Activated T-helper 17 cell treated with anti-CD3 and anti-CD28 coated beads, Interleukin-2, amount 50 U/mL, for 72 hours (primary cell): ENCODE data around the gene DIRAS1. TPM values are rescaled to one million over a fixed set of nuclear protein-coding genes. Genes with fewer than 3 reads are reported as not detected.
"Not testable (repeated sequence)": the region's sequence is repeated elsewhere in the genome, so short reads cannot be mapped to it uniquely, and the experiment has no call there.

Source experiments
- ATAC-seq: fragments of 150-1000 bp; cut with Tn5 transposase; replicated peaks from 2 replicates; pipeline ENCODE4 v1.10.0; 2021; ENCODE audit warnings: mild to moderate bottlenecking, moderate library complexity
- H3K27ac Mint-ChIP-seq: one replicate; pipeline ENCODE4 v1.8.0; 2022; ENCODE audit warnings: mixed read lengths
- H3K27me3 Mint-ChIP-seq: one replicate; pipeline ENCODE4 v1.8.0; 2022; ENCODE audit warnings: mixed read lengths
- H3K36me3 Mint-ChIP-seq: one replicate; pipeline ENCODE4 v1.8.0; 2022; ENCODE audit warnings: low read depth, mild to moderate bottlenecking, mixed read lengths
- H3K4me1 Mint-ChIP-seq: one replicate; pipeline ENCODE4 v1.8.0; 2022; ENCODE audit warnings: mixed read lengths
- H3K4me3 Mint-ChIP-seq: one replicate; pipeline ENCODE4 v1.8.0; 2022; ENCODE audit warnings: mild to moderate bottlenecking, mixed read lengths
- H3K9me3 Mint-ChIP-seq: one replicate; pipeline ENCODE4 v1.8.0; 2022; ENCODE audit warnings: mixed read lengths
- total RNA-seq, 2 donors: library from RNA; stranded (reverse); gene quantifications; one replicate each; pipeline ENCODE4 v1.2.3, GENCODE V29; 2022

The DIRAS1 gene
- total RNA-seq, 2 donors from 2014 or later: 0.61 TPM; not detected in 1

DNA sequence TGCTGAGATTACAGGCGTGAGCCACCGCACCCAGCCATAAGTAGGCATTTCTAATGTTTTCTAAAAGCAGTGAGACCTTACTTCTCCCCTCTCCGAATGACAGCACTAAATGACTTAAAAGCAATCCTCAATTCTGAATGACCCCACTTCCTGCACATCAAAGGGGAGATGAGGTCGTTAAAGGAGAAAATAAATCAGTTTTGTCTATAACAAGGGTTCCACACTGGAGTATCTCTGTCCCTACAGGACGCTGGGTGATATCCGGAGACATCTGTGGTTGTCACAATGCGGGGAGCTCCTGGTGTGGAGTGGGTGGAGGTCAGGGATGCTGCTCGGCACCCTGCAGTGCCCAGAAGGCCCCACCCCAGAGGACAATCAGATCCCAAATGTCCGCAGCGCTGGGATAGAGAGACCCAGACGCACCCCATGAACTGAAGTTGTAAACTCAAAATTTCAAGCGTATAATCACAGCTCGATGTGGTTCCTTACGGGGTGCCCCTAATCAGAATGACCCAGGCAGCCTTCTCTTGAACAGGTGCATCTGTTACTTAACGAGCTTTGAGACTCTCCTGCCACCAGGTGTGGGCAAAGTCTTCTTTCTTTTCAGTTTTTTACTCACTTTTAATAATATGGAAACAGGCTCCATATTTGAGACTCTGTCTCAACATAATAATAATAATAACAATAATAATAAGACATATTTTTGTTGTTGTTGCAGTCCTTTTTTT lies 21.6 kb downstream of the DIRAS1 start:
- H3K4me1 Mint-ChIP-seq: peaks cover 15% of the 10 kb centered on the region
- no peak for ATAC-seq

DNA sequence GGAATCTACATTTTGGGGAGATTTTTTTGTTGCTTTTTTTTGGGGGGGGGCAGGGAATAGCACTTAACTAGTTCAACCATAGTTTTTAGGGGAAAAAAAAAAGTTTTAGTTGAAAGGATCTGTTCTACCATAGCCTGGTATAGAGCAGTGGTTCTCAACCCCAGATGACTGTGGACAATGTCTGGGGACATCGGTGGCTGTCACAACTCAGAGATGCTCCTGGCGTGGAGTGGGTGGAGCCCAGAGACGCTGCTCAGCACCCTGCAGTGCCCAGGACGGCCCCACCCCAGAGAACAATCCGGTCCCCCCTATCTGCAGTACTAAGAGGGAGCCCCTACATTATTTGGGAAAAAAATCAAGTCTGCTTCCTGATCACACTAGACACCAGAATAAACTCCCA lies 27.0 kb downstream of the DIRAS1 start:
- Mint-ChIP-seq H3K4me3 (no peak overlapping the region), H3K9me3 (no peaks in the 10 kb centered on the region), H3K27me3 (no peaks in the 10 kb centered on the region), H3K4me1 (peaks cover 5% of the 10 kb centered on the region), H3K27ac (no peak overlapping the region), H3K36me3 (no peaks in the 10 kb centered on the region)
- ATAC-seq: no peak

More for the DNA sequence above, 21.6 kb downstream of the DIRAS1 start:
- H3K27ac Mint-ChIP-seq: no peak overlapping the region
- no peaks in the 10 kb centered on the region for H3K36me3 Mint-ChIP-seq
- H3K9me3 Mint-ChIP-seq: no peaks in the 10 kb centered on the region
- H3K4me3 Mint-ChIP-seq: no peak overlapping the region
- no peaks in the 10 kb centered on the region for H3K27me3 Mint-ChIP-seq

DNA sequence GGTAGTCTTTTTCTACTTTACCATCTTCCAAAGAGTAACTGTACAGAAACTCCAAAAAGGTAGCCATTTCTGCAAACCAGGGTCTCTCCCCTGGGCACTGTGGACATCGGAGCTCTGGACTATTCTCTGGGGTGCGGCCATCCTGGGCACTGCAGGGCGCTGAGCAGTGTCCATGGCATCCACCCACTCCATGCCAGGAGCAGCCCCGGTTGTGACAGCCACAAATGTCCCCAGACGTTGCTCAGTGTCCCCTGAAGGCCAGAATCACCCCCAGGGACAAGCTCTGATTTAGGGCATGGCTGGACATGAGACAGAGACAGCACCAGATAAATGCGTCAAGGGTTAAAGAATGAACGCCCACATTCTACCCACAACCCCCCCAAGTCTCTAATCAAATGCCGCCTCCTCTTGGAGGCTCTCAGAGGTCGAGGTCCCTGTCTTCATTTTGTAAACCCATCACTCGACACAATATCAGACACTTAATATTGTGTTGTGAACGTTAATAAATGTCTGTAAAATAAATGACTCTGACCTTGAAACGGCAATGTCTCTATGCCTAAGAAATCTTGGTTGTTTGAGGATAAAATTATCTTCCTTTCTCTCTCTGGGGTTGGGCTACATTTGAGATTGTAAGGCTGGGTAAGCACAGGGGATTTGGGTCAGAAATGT lies 27.5 kb downstream of the DIRAS1 start:
- no peaks in the 10 kb centered on the region for H3K27me3 Mint-ChIP-seq
- no peak overlapping the region for H3K4me3 Mint-ChIP-seq
- H3K4me1 Mint-ChIP-seq: peaks cover 2% of the 10 kb centered on the region
- H3K27ac Mint-ChIP-seq: no peak overlapping the region
- no peak for ATAC-seq
- H3K9me3 Mint-ChIP-seq: no peaks in the 10 kb centered on the region
- no peaks in the 10 kb centered on the region for H3K36me3 Mint-ChIP-seq

DNA sequence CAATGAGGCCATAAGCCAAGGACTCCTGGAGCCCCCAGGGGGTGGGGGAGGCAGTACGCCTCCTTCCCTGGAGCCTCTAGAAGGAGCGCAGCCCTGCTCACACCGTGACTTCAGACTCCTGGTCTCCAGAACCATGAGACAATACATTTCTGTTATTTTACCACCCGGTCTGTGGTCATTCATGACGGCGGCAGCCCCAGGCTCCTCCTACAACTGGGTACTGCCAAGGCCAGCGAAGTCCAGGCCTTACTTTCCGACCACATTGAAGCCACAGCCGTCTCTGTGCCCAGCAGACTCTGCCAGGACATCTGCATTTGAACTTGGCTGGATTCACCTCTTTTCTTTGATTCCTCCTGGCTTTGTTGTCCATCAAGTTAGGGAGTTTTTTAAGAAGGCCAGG lies 29.2 kb downstream of the DIRAS1 start:
- Mint-ChIP-seq H3K4me3 (no peak overlapping the region), H3K27me3 (no peaks in the 10 kb centered on the region), H3K4me1 (no peaks in the 10 kb centered on the region), H3K36me3 (no peaks in the 10 kb centered on the region), H3K27ac (no peak overlapping the region), H3K9me3 (no peaks in the 10 kb centered on the region)
- no peak for ATAC-seq

DNA sequence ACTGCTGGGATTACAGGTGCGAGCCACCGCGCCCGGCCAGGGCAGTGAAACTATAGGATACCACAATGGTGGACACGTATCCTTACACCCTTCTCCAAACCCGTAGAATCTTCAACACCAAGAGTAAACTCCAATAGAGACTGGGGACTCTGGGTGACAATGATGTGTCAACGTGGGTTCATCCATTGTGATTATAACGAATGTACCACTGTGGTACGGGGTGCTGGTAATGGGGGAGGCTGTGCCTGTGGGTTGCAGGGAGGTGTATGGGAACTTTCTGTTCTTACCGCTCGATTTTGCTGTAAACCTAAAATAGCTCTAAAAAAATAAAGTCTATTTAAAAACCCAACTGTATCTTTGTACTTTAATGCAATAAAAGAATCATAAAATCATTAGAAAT lies 30.3 kb downstream of the DIRAS1 start:
- H3K9me3 Mint-ChIP-seq: no peaks in the 10 kb centered on the region

DNA sequence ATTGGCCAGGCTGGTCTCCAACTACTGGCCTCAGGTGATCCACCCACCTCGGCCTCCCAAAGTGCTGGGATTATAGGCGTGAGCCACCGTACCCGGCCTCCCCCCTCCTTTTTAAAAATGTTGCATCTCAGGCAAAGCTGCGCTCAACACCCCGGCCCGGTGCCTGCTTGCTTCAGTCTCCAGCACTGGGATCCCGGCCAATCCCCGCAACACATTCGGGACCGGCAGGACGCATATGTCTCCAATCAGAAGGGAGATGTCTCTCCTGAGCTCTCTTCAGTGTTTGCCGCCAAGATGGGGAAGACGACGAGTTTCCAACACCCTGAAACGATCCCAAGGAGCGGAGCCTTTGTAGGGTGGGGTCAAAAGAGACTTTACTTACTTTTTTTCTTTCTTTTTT lies 34.8 kb downstream of the DIRAS1 start:
- H3K36me3 Mint-ChIP-seq: no peaks in the 10 kb centered on the region
- H3K4me3 Mint-ChIP-seq: no peak overlapping the region
- no peaks in the 10 kb centered on the region for H3K27me3 Mint-ChIP-seq
- no peak for ATAC-seq
- no peak overlapping the region for H3K27ac Mint-ChIP-seq
- H3K9me3 Mint-ChIP-seq: no peaks in the 10 kb centered on the region
- no peaks in the 10 kb centered on the region for H3K4me1 Mint-ChIP-seq

More for the DNA sequence above, 30.3 kb downstream of the DIRAS1 start:
- Mint-ChIP-seq H3K36me3 (no peaks in the 10 kb centered on the region), H3K27me3 (no peaks in the 10 kb centered on the region), H3K4me3 (no peak overlapping the region), H3K27ac (no peak overlapping the region), H3K4me1 (no peaks in the 10 kb centered on the region)
- ATAC-seq: no peak

DNA sequence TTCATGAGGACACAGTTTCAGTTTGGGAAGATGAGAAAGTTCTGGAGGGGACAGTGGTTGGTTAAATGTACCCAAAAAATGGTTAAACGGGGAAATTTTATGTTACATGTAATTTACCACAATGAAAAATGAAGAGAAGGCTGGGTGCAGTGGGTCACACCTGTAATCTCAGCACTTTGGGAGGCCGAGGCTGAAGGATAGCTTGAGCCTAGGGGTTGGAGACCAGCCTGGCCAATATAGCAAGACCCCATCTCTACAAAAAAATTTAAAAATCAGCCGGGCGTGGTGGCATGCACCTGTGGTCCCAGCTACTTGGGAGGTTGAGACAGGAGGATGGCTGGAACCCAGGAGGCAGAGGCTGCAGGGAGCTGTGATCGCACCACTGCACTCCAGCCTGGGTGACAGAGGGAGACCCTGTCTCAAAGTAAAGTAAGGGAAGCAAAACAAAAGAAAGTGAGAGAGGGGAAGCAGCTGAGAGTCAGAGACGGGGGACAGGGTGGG lies 35.9 kb downstream of the DIRAS1 start:
- Mint-ChIP-seq H3K4me3 (no peak overlapping the region), H3K27me3 (no peaks in the 10 kb centered on the region), H3K27ac (no peak overlapping the region), H3K9me3 (no peaks in the 10 kb centered on the region), H3K36me3 (no peaks in the 10 kb centered on the region), H3K4me1 (no peaks in the 10 kb centered on the region)
- no peak for ATAC-seq

DNA sequence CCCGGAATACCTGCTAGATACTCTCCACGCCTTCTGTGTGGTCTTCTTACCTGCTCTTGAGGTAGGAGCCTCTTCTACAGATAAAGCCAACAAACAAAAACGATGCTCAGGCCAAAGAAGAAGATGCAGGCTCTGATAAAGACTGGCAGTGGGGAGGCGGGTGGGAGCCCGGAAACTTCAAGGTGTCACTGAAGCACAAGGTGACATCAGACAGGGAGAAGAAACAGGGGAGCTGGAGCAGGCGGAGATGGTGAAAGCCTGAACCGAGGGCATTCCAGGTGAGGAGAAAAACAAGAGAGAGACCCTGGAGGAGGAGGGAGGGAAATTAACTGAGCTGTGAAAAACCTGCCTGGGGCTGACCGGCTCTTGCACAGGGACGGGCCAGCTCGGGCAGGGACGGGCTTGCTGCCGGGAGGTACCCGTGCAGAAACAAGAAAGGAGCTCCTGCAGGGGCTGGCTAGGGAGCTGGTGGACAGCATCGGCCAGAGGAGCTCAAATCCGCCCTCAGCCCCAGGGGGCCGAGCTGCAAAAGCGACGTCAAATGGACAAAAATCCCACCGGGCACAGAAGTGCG lies 37.7 kb downstream of the DIRAS1 start:
- ATAC-seq: no peak
- H3K27me3 Mint-ChIP-seq: no peaks in the 10 kb centered on the region
- H3K9me3 Mint-ChIP-seq: no peaks in the 10 kb centered on the region

DNA sequence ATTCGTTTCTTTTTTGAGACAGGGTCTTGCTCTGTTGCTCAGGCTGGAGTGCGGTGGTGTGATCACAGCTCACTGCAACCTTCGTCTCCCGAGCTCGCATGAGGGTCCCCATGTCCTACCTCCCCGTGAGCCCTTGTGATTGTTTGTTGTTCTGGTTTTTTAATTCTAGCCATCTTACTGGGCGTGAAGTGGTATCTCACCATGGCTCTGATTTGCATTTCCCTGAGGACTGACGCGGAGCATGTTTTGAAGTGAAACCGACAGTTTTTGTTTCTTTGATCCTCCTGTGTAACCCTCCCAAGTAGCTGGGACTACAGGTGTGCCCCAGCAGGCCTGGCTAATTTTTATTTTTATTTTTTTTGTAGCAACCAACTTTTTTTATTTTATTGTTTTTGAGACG lies 40.4 kb downstream of the DIRAS1 start:
- H3K4me1 Mint-ChIP-seq: peaks cover 5% of the 10 kb centered on the region
- ATAC-seq: no peak
- H3K36me3 Mint-ChIP-seq: no peaks in the 10 kb centered on the region
- H3K27ac Mint-ChIP-seq: no peak overlapping the region
- no peaks in the 10 kb centered on the region for H3K27me3 Mint-ChIP-seq
- H3K4me3 Mint-ChIP-seq: no peak overlapping the region
- H3K9me3 Mint-ChIP-seq: no peaks in the 10 kb centered on the region

More for the DNA sequence above, 37.7 kb downstream of the DIRAS1 start:
- Mint-ChIP-seq H3K27ac (no peak overlapping the region), H3K36me3 (no peaks in the 10 kb centered on the region), H3K4me1 (peaks cover 5% of the 10 kb centered on the region), H3K4me3 (no peak overlapping the region)

DNA sequence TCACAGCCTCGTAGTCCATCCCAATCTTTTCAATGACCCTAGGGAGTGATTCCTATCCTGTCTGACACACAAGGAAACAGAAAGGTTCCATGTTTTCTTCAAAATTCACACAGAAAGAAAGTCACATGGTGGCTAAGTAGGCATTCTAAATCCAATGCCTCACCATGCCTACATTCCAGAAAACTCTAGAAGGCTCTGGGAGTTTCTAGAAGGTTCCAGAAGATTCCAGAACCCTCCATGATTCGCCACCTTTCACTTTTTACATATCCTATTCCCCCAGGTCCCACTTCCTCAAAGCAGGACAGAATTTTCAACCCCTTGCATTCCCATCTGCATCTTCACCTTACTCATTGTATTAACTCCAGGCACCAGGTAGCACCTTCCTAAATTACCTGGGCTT lies 41.7 kb downstream of the DIRAS1 start:
- Mint-ChIP-seq H3K27me3 (no peaks in the 10 kb centered on the region), H3K4me3 (no peak overlapping the region), H3K36me3 (no peaks in the 10 kb centered on the region), H3K27ac (no peak overlapping the region), H3K9me3 (no peaks in the 10 kb centered on the region), H3K4me1 (peaks cover 5% of the 10 kb centered on the region)
- no peak for ATAC-seq

DNA sequence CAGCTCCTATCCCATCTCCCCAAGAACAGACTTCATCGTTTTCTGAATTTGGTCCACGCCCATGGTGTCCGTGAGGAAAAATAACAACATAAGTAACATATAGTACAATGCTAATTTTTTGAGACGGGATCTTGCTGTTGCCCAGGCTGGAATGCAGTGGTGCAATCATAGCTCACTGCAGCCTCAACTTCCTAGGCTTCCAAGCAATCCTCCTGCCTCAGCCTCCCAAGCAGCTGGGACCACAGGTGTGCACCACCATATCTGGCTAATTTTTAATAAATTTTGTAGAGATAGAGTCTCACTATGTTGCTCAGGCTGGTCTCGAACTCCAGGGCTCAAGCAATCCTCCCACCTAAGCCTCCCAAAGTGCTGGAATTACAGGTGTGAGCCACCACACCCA lies 42.2 kb downstream of the DIRAS1 start:
- not testable (repeated sequence) for H3K27ac Mint-ChIP-seq, H3K4me3 Mint-ChIP-seq, H3K9me3 Mint-ChIP-seq, H3K4me1 Mint-ChIP-seq, H3K36me3 Mint-ChIP-seq, H3K27me3 Mint-ChIP-seq, ATAC-seq

DNA sequence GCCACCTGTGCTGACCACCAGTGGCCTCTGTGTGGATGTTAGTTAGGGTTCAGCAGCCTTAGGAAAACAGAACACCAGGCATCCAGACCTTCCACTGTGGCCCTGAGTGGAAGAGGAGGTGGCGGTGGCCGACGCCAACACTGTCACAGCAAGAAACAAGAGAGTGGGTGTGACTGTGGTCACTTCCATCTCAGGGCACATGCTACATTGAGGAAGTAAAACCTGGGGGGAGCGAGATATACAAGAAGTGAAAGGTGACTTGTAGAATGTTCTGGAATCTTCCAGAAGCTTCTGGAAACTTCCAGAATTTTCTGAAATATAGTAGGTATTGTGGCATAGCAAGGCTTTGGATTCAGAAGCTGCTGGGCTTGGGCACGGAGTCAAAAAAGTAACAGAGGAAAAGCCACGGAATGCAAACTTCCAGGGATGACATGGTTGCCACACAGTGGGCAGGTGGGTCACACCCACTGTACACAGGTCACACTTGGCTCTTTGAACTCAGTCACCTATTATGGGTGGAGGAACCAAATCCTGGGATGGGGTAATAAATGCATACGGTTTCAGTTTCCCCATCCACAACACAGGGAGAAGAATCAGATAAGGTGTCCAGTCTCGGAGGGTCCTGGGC lies 43.0 kb downstream of the DIRAS1 start:
- H3K4me1 Mint-ChIP-seq: peaks cover 5% of the 10 kb centered on the region
- no peaks in the 10 kb centered on the region for H3K27me3 Mint-ChIP-seq
- no peaks in the 10 kb centered on the region for H3K9me3 Mint-ChIP-seq
- H3K27ac Mint-ChIP-seq: peak overlapping the region; percentile 25
- H3K36me3 Mint-ChIP-seq: no peaks in the 10 kb centered on the region
- ATAC-seq: no peak
- H3K4me3 Mint-ChIP-seq: no peak overlapping the region

DNA sequence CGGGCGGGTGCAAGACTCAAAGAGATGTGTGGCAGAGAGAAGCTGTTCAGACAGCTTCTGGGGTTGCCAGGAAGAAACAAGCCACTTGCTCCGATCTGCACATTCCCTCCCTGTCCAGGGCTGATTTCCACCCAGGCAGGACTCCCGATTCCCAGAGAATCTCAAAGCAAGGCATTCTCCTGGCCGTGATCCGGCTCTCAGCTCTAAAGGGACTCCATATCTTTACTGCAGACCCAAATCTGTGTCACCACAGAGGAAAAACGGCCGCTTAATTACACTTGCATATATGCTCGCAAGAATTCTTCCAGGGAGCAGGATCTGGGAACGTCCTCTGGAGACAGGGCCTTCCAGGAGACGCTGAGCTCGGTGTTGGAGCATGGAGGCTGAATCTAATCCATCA lies 44.3 kb downstream of the DIRAS1 start:
- no peak for ATAC-seq
- no peaks in the 10 kb centered on the region for H3K27me3 Mint-ChIP-seq
- H3K9me3 Mint-ChIP-seq: no peaks in the 10 kb centered on the region
- no peak overlapping the region for H3K27ac Mint-ChIP-seq
- H3K4me1 Mint-ChIP-seq: peaks cover 5% of the 10 kb centered on the region
- H3K36me3 Mint-ChIP-seq: no peaks in the 10 kb centered on the region
- H3K4me3 Mint-ChIP-seq: no peak overlapping the region

DNA sequence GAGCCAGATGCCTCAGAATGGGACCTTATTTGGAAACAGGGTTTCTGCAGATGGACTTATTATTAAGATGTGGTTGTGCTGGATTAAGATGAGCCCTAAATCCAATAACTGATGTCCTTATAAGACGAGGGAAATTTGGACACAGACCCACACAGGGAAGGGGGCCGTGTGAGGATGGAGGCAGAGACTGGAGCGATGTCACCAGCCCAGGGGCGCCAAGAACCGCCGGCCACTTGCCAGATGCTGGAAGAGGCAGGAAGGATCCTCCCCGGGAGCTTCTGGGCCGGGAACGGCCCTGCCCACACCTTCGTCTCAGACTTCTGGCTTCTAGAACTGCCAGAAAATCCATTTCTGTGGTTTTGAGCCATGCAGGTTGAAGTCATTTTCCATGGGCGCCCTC lies 45.3 kb downstream of the DIRAS1 start:
- Mint-ChIP-seq H3K9me3 (no peaks in the 10 kb centered on the region), H3K4me1 (peaks cover 5% of the 10 kb centered on the region), H3K36me3 (no peaks in the 10 kb centered on the region), H3K27me3 (no peaks in the 10 kb centered on the region), H3K27ac (no peak overlapping the region), H3K4me3 (no peak overlapping the region)
- no peak for ATAC-seq

DNA sequence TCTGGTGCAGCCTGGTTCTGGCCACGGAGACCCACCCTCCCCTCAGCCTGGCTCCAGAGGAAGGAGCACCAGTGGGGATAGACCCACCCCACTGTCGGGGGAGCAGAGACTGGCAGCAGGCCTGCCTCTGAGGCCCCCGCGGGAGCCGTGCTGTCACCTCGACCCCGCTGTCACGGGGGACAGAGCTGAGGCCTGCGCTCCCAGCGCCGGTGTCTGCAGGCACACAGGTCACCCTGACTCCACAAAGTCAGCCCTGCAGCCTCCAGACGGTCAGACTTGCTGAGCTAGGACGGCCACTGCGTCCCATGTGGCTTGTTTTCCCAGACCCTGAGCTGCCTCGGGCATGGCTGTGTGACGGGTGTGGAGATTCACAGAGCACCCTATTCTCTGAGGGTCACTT lies 51.0 kb downstream of the DIRAS1 start:
- no peaks in the 10 kb centered on the region for H3K4me1 Mint-ChIP-seq
- no peaks in the 10 kb centered on the region for H3K27me3 Mint-ChIP-seq
- H3K9me3 Mint-ChIP-seq: no peaks in the 10 kb centered on the region
- ATAC-seq: no peak
- no peaks in the 10 kb centered on the region for H3K36me3 Mint-ChIP-seq
- H3K4me3 Mint-ChIP-seq: no peak overlapping the region
- no peak overlapping the region for H3K27ac Mint-ChIP-seq
